ENCODE results near the gene PRSS22. TPM values are rescaled to one million over a fixed set of nuclear protein-coding genes. Genes with fewer than 3 reads are reported as not detected.

The PRSS22 gene
- total RNA-seq, 1 donor from 2014 or later, result not detected

GRCh38 chr16:2828876-2829430 lies 29.0 kb downstream of the PRSS22 start:
- no peak for TF ChIP-seq CTCF (IDR thresholded peaks at IDR 0.05)
- no peaks in the 10 kb centered on the region for H3K36me3 Mint-ChIP-seq (ENCODE audit: unreplicated experiment)
- no peaks in the 10 kb centered on the region for H3K4me1 Mint-ChIP-seq (ENCODE audit: unreplicated experiment)
- H3K9me3 Mint-ChIP-seq (ENCODE audit: unreplicated experiment), result no peaks in the 10 kb centered on the region
- H3K4me3 Mint-ChIP-seq (ENCODE audit: unreplicated experiment), result no peak overlapping the region
- no peak for DNase-seq (ENCODE audit: extremely low spot score, unreplicated experiment)
- H3K27ac Mint-ChIP-seq (ENCODE audit: unreplicated experiment), result no peak overlapping the region
- H3K27me3 Mint-ChIP-seq (ENCODE audit: unreplicated experiment), result peaks cover 7% of the 10 kb centered on the region

GRCh38 chr16:2828521-2828840 lies 29.5 kb downstream of the PRSS22 start:
- Mint-ChIP-seq H3K27me3 (ENCODE audit: unreplicated experiment) (peaks cover 7% of the 10 kb centered on the region), H3K36me3 (ENCODE audit: unreplicated experiment) (no peaks in the 10 kb centered on the region), H3K9me3 (ENCODE audit: unreplicated experiment) (no peaks in the 10 kb centered on the region), H3K27ac (ENCODE audit: unreplicated experiment) (no peak overlapping the region), H3K4me1 (ENCODE audit: unreplicated experiment) (no peaks in the 10 kb centered on the region), H3K4me3 (ENCODE audit: unreplicated experiment) (no peak overlapping the region)
- no peak for DNase-seq (ENCODE audit: extremely low spot score, unreplicated experiment)
- no peak for TF ChIP-seq CTCF (IDR thresholded peaks at IDR 0.05)

- Mint-ChIP-seq H3K27ac (ENCODE audit: unreplicated experiment) (no peak overlapping the region), H3K4me3 (ENCODE audit: unreplicated experiment) (no peak overlapping the region), H3K4me1 (ENCODE audit: unreplicated experiment) (no peaks in the 10 kb centered on the region), H3K36me3 (ENCODE audit: unreplicated experiment) (no peaks in the 10 kb centered on the region), H3K9me3 (ENCODE audit: unreplicated experiment) (no peaks in the 10 kb centered on the region), H3K27me3 (ENCODE audit: unreplicated experiment) (peaks cover 11% of the 10 kb centered on the region)
- TF ChIP-seq CTCF (IDR thresholded peaks at IDR 0.05), result no peak
- no peak for DNase-seq (ENCODE audit: extremely low spot score, unreplicated experiment)
These were observed 30.0 kb downstream of the PRSS22 start for GRCh38 chr16:2827831-2828520.

GRCh38 chr16:2827374-2827791 lies 30.6 kb downstream of the PRSS22 start:
- no peaks in the 10 kb centered on the region for H3K36me3 Mint-ChIP-seq (ENCODE audit: unreplicated experiment)
- H3K27me3 Mint-ChIP-seq (ENCODE audit: unreplicated experiment), result peaks cover 14% of the 10 kb centered on the region
- no peak overlapping the region for H3K4me3 Mint-ChIP-seq (ENCODE audit: unreplicated experiment)
- DNase-seq (ENCODE audit: extremely low spot score, unreplicated experiment), result no peak
- H3K4me1 Mint-ChIP-seq (ENCODE audit: unreplicated experiment), result no peaks in the 10 kb centered on the region
- H3K27ac Mint-ChIP-seq (ENCODE audit: unreplicated experiment), result no peak overlapping the region
- no peak for TF ChIP-seq CTCF (IDR thresholded peaks at IDR 0.05)
- H3K9me3 Mint-ChIP-seq (ENCODE audit: unreplicated experiment), result no peaks in the 10 kb centered on the region

- DNase-seq (ENCODE audit: extremely low spot score, unreplicated experiment), result no peak
- no peaks in the 10 kb centered on the region for H3K9me3 Mint-ChIP-seq (ENCODE audit: unreplicated experiment)
- H3K4me3 Mint-ChIP-seq (ENCODE audit: unreplicated experiment), result no peak overlapping the region
- H3K27ac Mint-ChIP-seq (ENCODE audit: unreplicated experiment), result no peak overlapping the region
- H3K36me3 Mint-ChIP-seq (ENCODE audit: unreplicated experiment), result no peaks in the 10 kb centered on the region
- no peaks in the 10 kb centered on the region for H3K4me1 Mint-ChIP-seq (ENCODE audit: unreplicated experiment)
- TF ChIP-seq CTCF (IDR thresholded peaks at IDR 0.05), result no peak
- H3K27me3 Mint-ChIP-seq (ENCODE audit: unreplicated experiment), result peaks cover 15% of the 10 kb centered on the region
These were observed 31.2 kb downstream of the PRSS22 start for GRCh38 chr16:2826591-2827373.

Data from osteocyte (in vitro differentiated cells).